ENCODE data around the gene ATP6V0A4. TPM values are rescaled to one million over a fixed set of nuclear protein-coding genes. Genes with fewer than 3 reads are reported as not detected.

Gene ATP6V0A4
- total RNA-seq, 4 donors from 2014 or later: not detected

GRCh38 chr7:138712652-138713051, 85.3 kb downstream of the ATP6V0A4 start:
- TF ChIP-seq POLR2A (IDR thresholded peaks at IDR 0.05) (no peak), CTCF (IDR thresholded peaks at IDR 0.05) (no peak), EP300 (IDR thresholded peaks at IDR 0.05) (no peak)
- DNase-seq (ENCODE audit: low spot score in 2 of 2): no peak
- 94 to 97% methylated on average over 9 of the region's 9 CpGs for WGBS, 2 donors
- no peaks in the 10 kb centered on the region for H3K36me3 ChIP-seq
- no peaks in the 10 kb centered on the region for H3K4me1 ChIP-seq
- H3K9me3 ChIP-seq: peaks cover 0 to 8% (median 0%) of the 10 kb centered on the region in 4 donors
- H3K27ac ChIP-seq: no peak overlapping the region
- H3K27me3 ChIP-seq: no peaks in the 10 kb centered on the region
- H3K4me3 ChIP-seq: no peak overlapping the region

GRCh38 chr7:138710536-138711385, 87.2 kb downstream of the ATP6V0A4 start:
- H3K4me3 ChIP-seq: no peak overlapping the region
- TF ChIP-seq CTCF (IDR thresholded peaks at IDR 0.05) (no peak), EP300 (IDR thresholded peaks at IDR 0.05) (no peak), POLR2A (IDR thresholded peaks at IDR 0.05) (no peak)
- no peaks in the 10 kb centered on the region for H3K27me3 ChIP-seq
- H3K9me3 ChIP-seq: peaks cover 0 to 8% (median 0%) of the 10 kb centered on the region in 4 donors
- no peak overlapping the region for H3K27ac ChIP-seq
- H3K36me3 ChIP-seq: no peaks in the 10 kb centered on the region
- 55 to 72% methylated on average over 15 of the region's 15 CpGs for WGBS, 2 donors
- DNase-seq (ENCODE audit: low spot score in 2 of 2): no peak
- H3K4me1 ChIP-seq: no peaks in the 10 kb centered on the region

GRCh38 chr7:138705167-138705566, 92.8 kb downstream of the ATP6V0A4 start:
- TF ChIP-seq EP300 (IDR thresholded peaks at IDR 0.05): no peak
- no peak for TF ChIP-seq CTCF (IDR thresholded peaks at IDR 0.05)
- TF ChIP-seq POLR2A (IDR thresholded peaks at IDR 0.05): no peak
- Histone ChIP-seq H3K4me1 (no peaks in the 10 kb centered on the region), H3K27me3 (no peaks in the 10 kb centered on the region), H3K27ac (no peak overlapping the region), H3K9me3 (no peaks in the 10 kb centered on the region), H3K36me3 (no peaks in the 10 kb centered on the region), H3K4me3 (no peak overlapping the region)
- DNase-seq (ENCODE audit: low spot score in 2 of 2): no peak
- 58 to 62% methylated on average over 7 of the region's 7 CpGs for WGBS, 2 donors

GRCh38 chr7:138701537-138701923, 96.5 kb downstream of the ATP6V0A4 start:
- no peak for DNase-seq (ENCODE audit: low spot score in 2 of 2)
- Histone ChIP-seq H3K9me3 (peaks cover 0 to 4% (median 0%) of the 10 kb centered on the region in 4 donors), H3K4me3 (no peak overlapping the region), H3K27me3 (no peaks in the 10 kb centered on the region), H3K4me1 (no peaks in the 10 kb centered on the region), H3K36me3 (no peaks in the 10 kb centered on the region), H3K27ac (no peak overlapping the region)
- WGBS, 2 donors: 86 to 93% methylated on average over 2 of the region's 2 CpGs
- no peak for TF ChIP-seq CTCF (IDR thresholded peaks at IDR 0.05)
- no peak for TF ChIP-seq POLR2A (IDR thresholded peaks at IDR 0.05)

GRCh38 chr7:138700857-138701536, 97.0 kb downstream of the ATP6V0A4 start, which contains the start of gene SVOPL:
TSS of gene SVOPL (minus strand) at chr7:138701362. CDS start at chr7:138679045, 22,317 bp downstream.
- H3K36me3 ChIP-seq: no peaks in the 10 kb centered on the region
- no peaks in the 10 kb centered on the region for H3K4me1 ChIP-seq
- TF ChIP-seq EP300 (IDR thresholded peaks at IDR 0.05) (no peak), POLR2A (IDR thresholded peaks at IDR 0.05) (no peak), CTCF (IDR thresholded peaks at IDR 0.05) (no peak)
- H3K27me3 ChIP-seq: no peaks in the 10 kb centered on the region
- WGBS, 2 donors: 47 to 53% methylated on average over 7 of the region's 7 CpGs
- no peak for DNase-seq (ENCODE audit: low spot score in 2 of 2)
- no peak within 1 kb of the TSS for H3K27ac ChIP-seq
- H3K4me3 ChIP-seq: no peak within 1 kb of the TSS
- H3K9me3 ChIP-seq: peaks cover 0 to 4% (median 0%) of the 10 kb centered on the region in 4 donors

Data from tibial nerve (tissue), 4 donors.